PFSK-1 (cell line): ENCODE data around the gene FPR1.

Experiments
- FOXP2 ChIP-seq: optimal IDR thresholded peaks from 2 replicates; pipeline ENCODE3; 2011; ENCODE audit warnings: borderline replicate concordance, control low read depth, inconsistent platforms; ENCODE audit not compliant: insufficient read depth; ENCODE audit errors: extremely low read length, extremely low read depth
- POLR2AphosphoS5 ChIP-seq: IDR thresholded peaks from 2 replicates; pipeline ENCODE4 v1.6.1; 2012; ENCODE audit warnings: low read depth, mild to moderate bottlenecking, control low read depth, low read length, moderate library complexity
- REST ChIP-seq, 2 experiments: IDR thresholded peaks; 2 replicates each; pipeline versions ENCODE4 v1.6.1 to v1.8.0; 2011 to 2012; ENCODE audit warnings: low read depth in 2 of 2, low read length in 2 of 2, control low read depth in 1 of 2, inconsistent platforms in 1 of 2, mild to moderate bottlenecking in 1 of 2, moderate library complexity in 1 of 2; ENCODE audit not compliant: insufficient read depth in 1 of 2
- SIN3A ChIP-seq: IDR thresholded peaks from 2 replicates; pipeline ENCODE4 v1.6.1; 2012; ENCODE audit warnings: mild to moderate bottlenecking, low read length, moderate library complexity, borderline replicate concordance; ENCODE audit not compliant: insufficient read depth
- TAF1 ChIP-seq: IDR thresholded peaks from 2 replicates; pipeline ENCODE4 v1.6.1; 2012; ENCODE audit warnings: low read length, control low read depth, borderline replicate concordance; ENCODE audit not compliant: insufficient read depth

The FPR1 gene

GRCh38 chr19:51737389-51737788 lies 14.3 kb downstream of the FPR1 start:
- no peak for TF ChIP-seq FOXP2
- TF ChIP-seq POLR2AphosphoS5 = no peak
- TF ChIP-seq TAF1 = no peak
- no peak for TF ChIP-seq REST (IDR thresholded peaks at IDR 0.05; ENCODE audit: insufficient read depth in 1 of 2, low read depth in 2 of 2, low read length in 2 of 2)
- no peak for TF ChIP-seq SIN3A

- TF ChIP-seq REST (IDR thresholded peaks at IDR 0.05; ENCODE audit: insufficient read depth in 1 of 2, low read depth in 2 of 2, low read length in 2 of 2) (no peak), SIN3A (no peak), FOXP2 (no peak), POLR2AphosphoS5 (no peak), TAF1 (no peak)
Observed at GRCh38 chr19:51735759-51736449, 15.8 kb downstream of the FPR1 start.

GRCh38 chr19:51733742-51734522 lies 17.7 kb downstream of the FPR1 start:
- TF ChIP-seq REST (IDR thresholded peaks at IDR 0.05; ENCODE audit: insufficient read depth in 1 of 2, low read depth in 2 of 2, low read length in 2 of 2) (no peak), TAF1 (no peak), SIN3A (no peak), FOXP2 (no peak)

GRCh38 chr19:51729781-51730180 lies 21.9 kb downstream of the FPR1 start:
- TF ChIP-seq REST (IDR thresholded peaks at IDR 0.05; ENCODE audit: insufficient read depth in 1 of 2, low read depth in 2 of 2, low read length in 2 of 2) = no peak
- no peak for TF ChIP-seq POLR2AphosphoS5
- no peak for TF ChIP-seq FOXP2
- TF ChIP-seq TAF1 = no peak
- TF ChIP-seq SIN3A = no peak
